ENCODE data around the gene ICA1L.

ICA1L gene

GRCh38 chr2:202847693-202848524 is 23.7 kb downstream of the ICA1L start:
- DNase-seq (ENCODE audit: low read depth, low spot score): no peak

DNA sequence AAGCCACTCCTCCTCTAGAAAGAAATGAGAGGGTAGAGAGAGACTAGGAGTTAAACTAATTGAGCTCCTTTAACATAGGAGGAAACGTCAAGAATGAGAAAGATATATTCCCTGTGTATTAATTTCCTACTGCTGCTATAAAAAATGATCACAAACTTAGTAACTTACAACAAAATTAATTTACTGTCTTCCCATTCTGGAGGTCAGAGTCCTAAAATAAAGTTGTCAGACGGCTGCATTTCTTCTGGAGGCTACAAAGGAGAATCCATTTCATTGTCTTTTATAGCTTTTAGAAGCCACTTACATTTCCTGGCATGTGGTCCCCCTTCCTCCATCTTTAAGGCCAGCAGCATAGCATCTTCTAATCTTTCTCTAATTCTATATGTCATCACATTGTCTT is 26.9 kb downstream of the ICA1L start:
- no peak for DNase-seq (ENCODE audit: low read depth, low spot score)

DNA sequence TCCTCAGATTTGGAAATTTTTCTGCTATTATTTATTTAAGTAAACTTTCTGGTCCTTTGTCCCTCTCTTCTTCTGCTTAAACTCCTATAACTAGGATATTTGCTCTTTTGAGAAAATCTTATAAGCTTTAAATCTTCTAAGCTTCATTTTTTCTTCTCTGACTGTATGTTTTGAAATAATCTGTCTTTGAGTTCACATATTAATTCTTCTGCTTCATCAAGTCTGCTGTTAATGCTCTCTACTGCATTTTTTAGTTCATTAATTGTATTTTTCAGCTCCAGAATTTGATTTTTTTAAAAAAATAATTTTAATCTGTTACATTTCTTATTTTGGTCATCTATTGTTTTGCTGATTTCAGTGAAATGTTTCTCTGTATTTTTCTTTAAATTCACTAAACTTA is 28.9 kb downstream of the ICA1L start:
- no peak for DNase-seq (ENCODE audit: low read depth, low spot score)

DNA sequence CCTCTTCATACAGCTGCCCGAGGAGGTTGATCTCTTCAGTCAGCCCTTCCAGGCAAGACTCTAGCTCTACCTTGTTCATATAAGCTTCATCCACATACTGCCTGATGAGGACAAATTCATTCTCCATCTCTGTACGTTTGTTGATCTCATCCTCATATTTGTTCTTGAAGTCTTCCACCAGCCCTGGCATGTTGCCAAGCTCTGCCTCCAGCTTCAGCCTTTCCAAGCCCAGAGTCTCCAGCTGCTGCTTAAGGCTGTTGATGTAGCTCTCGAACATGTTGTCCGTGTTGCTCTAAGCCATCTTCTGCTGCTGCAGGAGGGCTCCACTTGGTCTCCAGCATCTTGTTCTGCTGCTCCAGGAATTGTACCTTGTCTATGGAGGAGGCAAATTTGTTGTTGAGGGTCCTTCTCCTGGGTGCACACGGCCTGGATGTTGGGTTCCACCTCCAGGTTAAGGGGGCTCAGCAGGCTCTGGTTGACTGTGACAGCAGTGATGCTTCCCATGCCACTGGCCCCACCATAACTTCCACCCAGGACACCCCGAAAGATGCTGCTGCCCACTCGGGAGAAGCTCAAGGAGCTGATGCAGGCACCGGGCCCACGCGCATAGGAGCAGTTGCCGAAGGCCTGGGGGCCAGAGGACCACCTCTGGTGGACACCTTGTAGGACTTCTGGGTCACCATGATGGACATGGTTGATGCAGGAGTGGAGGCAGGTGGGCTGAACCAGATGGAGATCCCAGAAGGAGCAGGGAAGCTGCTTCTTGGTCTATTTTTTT is 30.3 kb downstream of the ICA1L start:
- no peak for DNase-seq (ENCODE audit: low read depth, low spot score)

DNA sequence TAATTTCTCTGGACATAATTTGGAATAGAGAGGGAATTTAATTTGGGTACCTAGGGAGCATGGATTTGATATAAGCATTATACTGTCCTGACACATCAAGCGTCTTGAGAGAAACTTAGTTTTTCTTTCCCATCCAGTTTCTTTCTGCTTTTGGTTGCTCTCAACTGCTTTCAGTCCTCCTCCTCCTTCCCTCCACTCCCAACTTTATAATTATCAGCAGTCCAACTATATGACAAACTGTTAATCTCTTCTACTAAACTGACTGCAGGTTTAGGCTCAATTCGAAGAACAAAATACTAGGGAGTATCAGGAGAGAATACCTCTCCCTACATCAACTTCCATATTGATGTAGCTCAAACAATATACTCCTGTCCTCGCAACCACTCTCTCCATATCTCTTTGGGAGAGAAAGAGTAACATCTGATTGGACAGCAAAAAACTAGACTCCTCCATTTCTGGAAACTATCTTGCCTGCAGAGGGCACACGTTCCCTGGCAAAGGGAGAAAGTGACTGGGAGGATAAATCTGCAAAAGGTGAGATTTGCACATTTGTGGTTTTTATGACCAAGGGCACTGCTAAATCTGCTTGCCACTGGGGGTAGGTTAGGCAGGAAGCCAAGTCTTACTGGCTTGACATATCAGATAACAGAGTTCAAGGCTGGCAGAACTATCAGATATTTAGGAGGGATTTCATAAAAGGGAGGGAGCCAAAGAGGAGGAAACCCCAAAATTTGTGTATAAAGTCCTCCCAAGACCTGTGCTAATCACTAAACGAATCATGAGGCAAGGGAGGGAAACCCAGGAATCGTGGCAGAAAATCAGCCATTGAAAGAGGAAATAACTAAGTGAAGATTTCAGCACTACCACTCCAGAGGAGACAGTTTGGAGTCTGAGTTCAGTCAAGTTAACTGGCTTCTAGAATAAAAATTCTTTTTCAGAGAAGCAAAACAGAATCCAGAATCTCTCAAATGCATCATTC is 40.0 kb downstream of the ICA1L start:
- DNase-seq (ENCODE audit: low read depth, low spot score): peak; percentile 41

GRCh38 chr2:202824901-202825300 is 46.7 kb downstream of the ICA1L start:
- no peak for DNase-seq (ENCODE audit: low read depth, low spot score)

GRCh38 chr2:202822411-202822810 is 49.2 kb downstream of the ICA1L start:
- no peak for DNase-seq (ENCODE audit: low read depth, low spot score)

DNA sequence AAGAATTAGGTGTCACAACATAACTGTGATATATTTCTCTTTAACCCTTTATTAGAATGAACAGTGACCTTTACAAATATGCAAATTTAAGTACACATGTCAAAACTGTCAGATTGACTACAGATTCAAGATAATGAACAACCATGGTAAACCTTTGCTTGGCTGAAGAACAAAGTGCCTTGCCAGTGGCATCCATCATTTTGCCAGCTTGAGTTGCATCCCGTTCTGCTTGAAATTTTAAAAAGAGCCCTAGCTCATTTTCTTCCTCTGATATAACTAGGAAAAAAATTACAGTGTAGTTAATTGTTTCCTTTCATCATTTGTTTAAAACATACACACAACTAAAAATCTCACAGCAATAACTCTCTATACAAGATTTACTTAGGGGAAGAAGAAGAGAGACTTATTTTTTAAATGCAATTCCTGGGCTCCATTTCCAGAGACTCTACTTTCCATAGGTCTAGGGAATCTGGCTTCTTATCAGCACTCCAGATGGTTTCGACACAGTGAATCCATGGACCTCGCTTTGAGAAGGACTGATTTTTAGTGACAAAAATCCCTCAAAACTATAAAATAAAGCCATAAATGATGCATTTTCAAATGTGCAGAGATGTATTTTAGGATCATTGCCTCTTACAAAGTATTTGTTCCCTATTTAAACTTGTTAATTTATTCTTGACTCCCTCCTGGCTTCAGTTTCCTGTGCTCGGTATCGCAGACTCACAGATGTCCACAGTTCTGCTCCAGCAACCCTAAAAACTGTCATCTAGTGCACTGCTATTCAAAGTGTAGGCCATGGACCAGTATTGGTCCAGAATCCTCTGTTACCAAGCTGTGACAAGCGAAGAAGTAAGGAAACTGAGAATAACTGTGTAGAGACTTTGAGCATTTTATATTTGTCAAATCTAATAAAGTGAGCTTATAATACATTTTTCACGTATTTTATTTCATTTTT is 50.1 kb downstream of the ICA1L start:
- no peak for DNase-seq (ENCODE audit: low read depth, low spot score)

GRCh38 chr2:202818321-202818720 is 53.2 kb downstream of the ICA1L start:
- no peak for DNase-seq (ENCODE audit: low read depth, low spot score)

DNA sequence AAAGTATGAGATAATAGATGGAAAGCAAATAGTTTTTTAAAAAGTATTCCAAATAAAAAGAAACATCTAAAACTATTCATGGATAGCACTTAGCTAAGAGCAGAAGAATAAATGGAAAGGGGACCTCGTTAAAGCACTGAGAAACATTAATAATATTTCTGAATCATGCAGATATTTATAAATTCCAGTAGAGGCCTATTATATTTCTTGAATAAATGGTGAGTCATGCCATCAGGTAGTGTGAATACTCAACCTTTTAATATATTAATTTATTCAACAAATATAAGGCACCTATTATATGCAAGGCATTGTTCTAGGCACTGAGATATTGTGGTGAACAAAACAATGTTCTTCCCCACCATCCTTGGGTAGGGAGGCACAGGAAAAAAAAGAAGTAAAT is 53.8 kb downstream of the ICA1L start:
- DNase-seq (ENCODE audit: low read depth, low spot score): no peak

- no peak for DNase-seq (ENCODE audit: low read depth, low spot score)
Observed at GRCh38 chr2:202815548-202816360, 55.8 kb downstream of the ICA1L start.

DNA sequence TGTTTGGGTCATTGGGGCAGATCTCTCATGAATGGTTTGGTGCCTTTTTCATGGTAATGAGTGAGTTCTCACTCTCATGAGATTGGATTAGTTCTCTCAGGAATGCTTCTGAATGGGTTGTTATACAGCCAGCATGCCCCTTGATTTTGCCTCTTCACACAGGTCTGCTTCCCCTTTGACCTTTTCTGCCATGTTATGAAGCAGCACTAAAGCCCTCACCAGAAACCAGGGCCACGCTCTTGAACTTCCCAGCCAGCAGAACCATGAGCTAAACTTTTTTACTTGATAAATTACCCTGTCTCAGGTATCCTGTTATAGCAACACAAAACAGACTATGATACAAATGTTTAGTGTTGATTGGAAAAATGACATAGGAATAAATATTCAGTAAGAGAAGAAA is 57.3 kb downstream of the ICA1L start:
- DNase-seq (ENCODE audit: low read depth, low spot score): no peak

DNA sequence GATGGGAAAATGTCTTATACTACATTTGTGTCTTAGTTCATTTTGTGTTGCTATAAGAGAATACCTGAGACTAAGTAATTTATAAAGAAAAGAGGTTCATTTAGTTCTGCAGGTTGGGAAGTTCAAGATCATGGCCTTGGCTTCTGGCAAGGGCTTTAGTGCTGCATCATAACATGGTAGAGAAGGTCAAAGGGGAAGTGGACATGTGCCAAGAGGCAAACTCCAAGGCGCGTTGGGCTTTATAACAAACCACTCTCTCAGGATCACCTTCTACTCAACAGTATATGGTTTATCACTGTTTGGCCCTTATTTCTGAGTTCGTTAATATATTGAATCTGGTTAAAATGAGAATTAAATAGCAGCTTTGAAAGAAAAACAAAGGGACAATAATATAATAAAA is 58.2 kb downstream of the ICA1L start:
- no peak for DNase-seq (ENCODE audit: low read depth, low spot score)

- no peak for DNase-seq (ENCODE audit: low read depth, low spot score)
Observed at GRCh38 chr2:202808754-202809153, 62.8 kb downstream of the ICA1L start.

DNA sequence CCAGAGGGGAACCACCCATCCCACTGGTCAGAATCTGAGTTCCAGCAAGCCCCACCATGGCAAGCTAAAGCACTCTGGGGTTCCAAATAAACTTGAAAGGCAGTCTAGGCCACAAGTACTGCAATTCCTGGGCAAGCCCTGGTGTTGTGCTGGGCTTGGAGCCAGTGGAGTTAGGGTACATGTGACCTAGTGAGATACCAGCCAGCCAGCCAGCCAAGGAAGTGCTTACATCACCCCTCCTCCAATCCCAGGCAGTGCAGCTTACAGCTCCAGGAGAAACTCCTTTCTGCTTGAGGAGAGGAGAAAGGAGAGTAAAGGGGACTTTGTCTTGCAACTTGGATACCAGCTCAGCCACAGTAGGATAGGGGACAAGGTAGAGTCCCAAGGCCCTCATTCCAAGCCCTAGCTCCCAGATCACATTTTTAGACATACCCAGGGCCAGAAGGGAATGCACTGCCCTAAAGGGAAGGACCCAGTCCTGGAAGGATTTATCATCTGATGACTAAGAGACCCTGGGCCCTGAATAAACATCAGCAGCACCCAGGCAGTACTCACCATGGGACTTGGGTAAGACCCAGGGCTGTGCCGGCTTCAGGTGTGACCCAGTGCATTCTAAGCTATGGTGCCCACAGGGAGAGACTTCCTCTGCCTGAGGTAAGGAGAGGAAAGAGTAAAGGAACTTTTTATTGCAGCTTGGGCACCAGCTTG is 64.0 kb downstream of the ICA1L start:
- peak; percentile 21 for DNase-seq (ENCODE audit: low read depth, low spot score)

DNA sequence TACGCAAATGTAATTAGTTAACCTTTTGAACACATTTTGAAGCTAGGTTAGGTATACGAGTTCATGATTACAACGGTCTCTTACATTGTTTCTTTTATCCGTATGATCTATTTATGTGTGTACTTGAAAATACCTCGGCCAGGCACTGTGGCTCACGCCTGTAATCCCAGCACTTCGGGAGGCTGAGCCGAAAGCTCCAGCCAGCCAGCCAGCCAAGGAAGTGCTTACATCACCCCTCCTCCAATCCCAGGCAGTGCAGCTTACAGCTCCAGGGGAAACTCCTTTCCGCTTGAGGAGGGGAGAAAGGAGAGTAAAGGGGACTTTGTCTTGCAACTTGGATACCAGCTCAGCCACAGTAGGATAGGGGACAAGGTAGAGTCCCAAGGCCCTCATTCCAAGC is 65.7 kb downstream of the ICA1L start:
- DNase-seq (ENCODE audit: low read depth, low spot score): peak; percentile 88

DNA sequence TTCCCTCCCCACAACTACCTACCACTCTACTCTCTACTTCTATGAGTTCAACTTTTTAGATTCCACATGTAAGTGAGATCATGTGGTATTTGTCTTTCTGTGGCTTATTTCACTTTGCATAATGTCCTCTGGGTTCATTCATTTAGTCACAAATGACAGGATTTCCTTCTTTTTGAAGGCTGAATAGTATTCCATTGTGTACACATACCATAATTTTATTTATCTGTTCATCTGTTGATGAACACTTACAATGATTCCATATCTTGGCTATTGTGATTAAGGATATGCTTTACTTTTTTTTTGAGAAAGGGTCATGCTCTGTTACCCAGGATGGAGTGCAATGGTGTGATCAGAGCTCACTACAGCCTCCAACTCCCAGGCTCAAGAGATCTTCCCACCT is 73.6 kb downstream of the ICA1L start:
- no peak for DNase-seq (ENCODE audit: low read depth, low spot score)

- DNase-seq (ENCODE audit: low read depth, low spot score): no peak
Observed at GRCh38 chr2:202790676-202791075, 80.9 kb downstream of the ICA1L start.

DNA sequence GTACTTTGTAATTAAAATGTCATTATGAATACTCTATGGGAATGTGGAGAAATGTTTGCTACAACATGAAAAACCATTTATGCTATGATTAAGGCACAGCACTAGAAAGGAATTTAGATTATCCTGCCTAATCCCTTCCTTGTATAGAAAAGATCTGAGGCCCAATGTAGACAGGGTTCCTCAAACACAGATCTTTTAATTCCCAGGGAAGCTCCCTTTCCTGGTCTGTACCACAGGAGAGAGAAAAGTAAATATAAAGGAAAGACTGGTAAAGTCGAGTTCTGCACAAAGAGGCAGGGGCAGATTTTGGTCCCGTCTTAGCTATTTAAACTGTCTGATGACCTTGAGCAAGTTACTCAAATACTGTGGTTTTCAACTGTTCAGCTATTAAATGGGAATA is 84.7 kb downstream of the ICA1L start:
- no peak for DNase-seq (ENCODE audit: low read depth, low spot score)
